HL-60 (cell line): Measurements from ENCODE around the gene CSF2RB.

Experiments used
- CTCF ChIP-seq: IDR thresholded peaks from one replicate; pipeline ENCODE4 v1.5.1; 2011; ENCODE audit warnings: low read length, control low read depth, inconsistent platforms; ENCODE audit not compliant: insufficient read depth
- GABPA ChIP-seq: IDR thresholded peaks from 2 replicates; pipeline ENCODE4 v1.6.1; 2012; ENCODE audit warnings: low read depth
- POLR2AphosphoS5 ChIP-seq: IDR thresholded peaks from 2 replicates; pipeline ENCODE4 v1.6.1; 2012; ENCODE audit warnings: low read depth
- REST ChIP-seq: IDR thresholded peaks from 2 replicates; pipeline ENCODE4 v1.6.1; 2012; ENCODE audit warnings: low read depth; ENCODE audit not compliant: insufficient replicate concordance
- SPI1 ChIP-seq: IDR thresholded peaks from 2 replicates; pipeline ENCODE4 v1.6.1; 2012; ENCODE audit warnings: low read depth, mild to moderate bottlenecking, borderline replicate concordance

- TF ChIP-seq CTCF: no peak
- no peak for TF ChIP-seq GABPA
- no peak for TF ChIP-seq REST
- TF ChIP-seq SPI1: no peak
- TF ChIP-seq POLR2AphosphoS5: no peak
Observed at GRCh38 chr22:36910461-36910860, 3.0 kb upstream of the CSF2RB start.
